Mucosa of descending colon (tissue), 3 donors: Measurements from ENCODE around the gene NTSR1. TPM values are rescaled to one million over a fixed set of nuclear protein-coding genes. Genes with fewer than 3 reads are reported as not detected.

Experiments used
- ATAC-seq: fragments of 200-7000 bp; cut with Tn5 transposase; one replicate; pipeline ENCODE4 v1.9.1; 2020; ENCODE audit warnings: mild to moderate bottlenecking, moderate library complexity
- DNase-seq, 3 donors: peaks; one replicate each; pipeline ENCODE4 v3.0.0-alpha.2; 2020
- H3K36me3 ChIP-seq: fragments of 200-600 bp; one replicate; pipeline ENCODE4 v1.8.0; 2021; ENCODE audit warnings: low read depth, mild to moderate bottlenecking
- H3K4me1 ChIP-seq: fragments of 200-600 bp; one replicate; pipeline ENCODE4 v1.8.0; 2021; ENCODE audit warnings: low read depth, mild to moderate bottlenecking
- H3K4me3 ChIP-seq: fragments of 200-600 bp; one replicate; pipeline ENCODE4 v1.8.0; 2021; ENCODE audit warnings: mild to moderate bottlenecking
- H3K9me3 ChIP-seq: fragments of 200-600 bp; one replicate; pipeline ENCODE4 v1.8.0; 2021; ENCODE audit warnings: mild to moderate bottlenecking
- CTCF ChIP-seq: fragments of 200-600 bp; IDR thresholded peaks from one replicate; pipeline ENCODE4 v1.8.0; 2022; ENCODE audit warnings: antibody characterized with exemption, mild to moderate bottlenecking
- intact Hi-C, 2 donors: fragments of 100-400 bp; cut with DNase I in 1 of 2; cut with micrococcal nuclease in 1 of 2; formaldehyde crosslinking; loops; one replicate each; pipeline versions ENCODE4 v1.11.0 to v1.11.1; 2022; cut with DNase I, micrococcal nuclease
- total RNA-seq, 3 donors: library from RNA; stranded (reverse); fragmentation: NEBNext Ultra II Directional in 2 of 3; extraction: Animal tissue kit (Norgen Biotek cat#: 25700) in 2 of 3; gene quantifications; one replicate each; pipeline versions ENCODE4 v1.2.1 to v1.2.4, GENCODE V29; 2021 to 2023
- donor health status: DM: no; HTN: no; CAD: no; lungs with moderate emphysema.
- donor health status: DM: no; HTN: no; CAD: no.
- donor health status: DM: no; HTN: yes; CAD: no.

The NTSR1 gene
- total RNA-seq, 3 donors from 2014 or later = 0.31 to 22.1 TPM; not detected in 1

DNA sequence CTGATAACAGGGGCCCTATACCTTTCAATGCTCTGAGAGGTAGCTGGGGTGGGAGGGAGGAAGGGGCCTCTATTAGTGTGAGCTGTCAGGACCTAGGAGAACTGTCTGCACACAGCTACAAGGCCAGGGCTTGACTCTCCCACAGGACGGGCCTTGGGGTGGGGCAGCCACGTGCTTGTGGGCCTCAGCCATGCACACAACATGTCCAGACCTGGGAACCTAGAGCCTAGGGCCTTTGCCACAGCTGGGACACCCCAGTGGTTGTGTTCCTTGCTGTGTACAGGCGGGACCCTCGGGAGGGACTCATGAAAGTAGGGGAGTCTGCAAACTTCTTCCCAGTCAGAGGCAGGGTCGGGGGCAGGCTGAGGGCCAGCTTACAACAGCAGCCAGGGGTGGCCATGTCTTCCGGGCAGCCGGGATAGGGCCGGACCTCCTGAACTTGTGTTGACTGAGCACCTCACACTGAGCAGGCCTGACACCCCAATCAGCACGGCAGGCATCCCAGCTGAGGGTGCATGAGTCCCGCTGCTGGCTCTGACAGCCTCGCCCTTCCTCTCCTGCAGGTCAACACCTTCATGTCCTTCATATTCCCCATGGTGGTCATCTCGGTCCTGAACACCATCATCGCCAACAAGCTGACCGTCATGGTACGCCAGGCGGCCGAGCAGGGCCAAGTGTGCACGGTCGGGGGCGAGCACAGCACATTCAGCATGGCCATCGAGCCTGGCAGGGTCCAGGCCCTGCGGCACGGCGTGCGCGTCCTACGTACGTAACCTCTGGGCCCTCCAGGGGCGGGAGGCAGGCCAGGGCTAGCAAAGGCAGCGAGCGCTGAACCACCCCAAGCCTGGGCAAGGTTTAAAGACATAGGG, 45.7 kb downstream of the NTSR1 start:
- Histone ChIP-seq H3K4me1 (peaks cover 5% of the 10 kb centered on the region), H3K9me3 (no peaks in the 10 kb centered on the region), H3K4me3 (no peak overlapping the region), H3K36me3 (no peaks in the 10 kb centered on the region)
- intact Hi-C loops = no loop called here
- no peak for ATAC-seq
- DNase-seq = peak in 1 of 3 donors; percentile 44
- TF ChIP-seq CTCF = no peak

GRCh38 chr20:62754991-62755356, 46.3 kb downstream of the NTSR1 start:
- H3K4me3 ChIP-seq = no peak overlapping the region
- no peak for TF ChIP-seq CTCF
- intact Hi-C loops = no loop called here
- no peak for DNase-seq
- H3K36me3 ChIP-seq = no peaks in the 10 kb centered on the region
- no peak for ATAC-seq
- H3K4me1 ChIP-seq = peaks cover 5% of the 10 kb centered on the region
- H3K9me3 ChIP-seq = no peaks in the 10 kb centered on the region

GRCh38 chr20:62755817-62756724, 47.4 kb downstream of the NTSR1 start:
- TF ChIP-seq CTCF = no peak
- ATAC-seq (peak; percentile 27), DNase-seq (peak in 2 of 3 donors; percentile 28 to 47)
- intact Hi-C loops = no loop called here
- peaks cover 5% of the 10 kb centered on the region for H3K4me1 ChIP-seq
- no peak overlapping the region for H3K4me3 ChIP-seq
- no peaks in the 10 kb centered on the region for H3K9me3 ChIP-seq
- no peaks in the 10 kb centered on the region for H3K36me3 ChIP-seq

- Histone ChIP-seq H3K9me3 (no peaks in the 10 kb centered on the region), H3K36me3 (no peaks in the 10 kb centered on the region), H3K4me1 (peaks cover 5% of the 10 kb centered on the region), H3K4me3 (no peak overlapping the region)
- ATAC-seq (no peak), DNase-seq (peak in 2 of 3 donors; percentile 14 to 31)
- TF ChIP-seq CTCF = no peak
- intact Hi-C loops = no loop called here
Measured at GRCh38 chr20:62758226-62758912, 49.7 kb downstream of the NTSR1 start.

DNA sequence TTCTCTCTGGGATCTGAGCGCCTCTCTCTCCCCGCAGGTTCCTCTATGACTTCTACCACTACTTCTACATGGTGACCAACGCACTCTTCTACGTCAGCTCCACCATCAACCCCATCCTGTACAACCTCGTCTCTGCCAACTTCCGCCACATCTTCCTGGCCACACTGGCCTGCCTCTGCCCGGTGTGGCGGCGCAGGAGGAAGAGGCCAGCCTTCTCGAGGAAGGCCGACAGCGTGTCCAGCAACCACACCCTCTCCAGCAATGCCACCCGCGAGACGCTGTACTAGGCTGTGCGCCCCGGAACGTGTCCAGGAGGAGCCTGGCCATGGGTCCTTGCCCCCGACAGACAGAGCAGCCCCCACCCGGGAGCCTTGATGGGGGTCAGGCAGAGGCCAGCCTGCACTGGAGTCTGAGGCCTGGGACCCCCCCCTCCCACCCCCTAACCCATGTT, 51.4 kb downstream of the NTSR1 start:
- no peak for TF ChIP-seq CTCF
- no peak for ATAC-seq
- intact Hi-C loops = no loop called here
- H3K9me3 ChIP-seq = no peaks in the 10 kb centered on the region
- H3K36me3 ChIP-seq = no peaks in the 10 kb centered on the region
- peak in 2 of 3 donors; percentile 19 to 46 for DNase-seq
- no peak overlapping the region for H3K4me3 ChIP-seq
- H3K4me1 ChIP-seq = peaks cover 5% of the 10 kb centered on the region
